Sigmoid colon (tissue), 4 donors: ENCODE results near the gene FABP7.

Experiments used
- EP300 ChIP-seq, 4 donors: sonication (generic); formaldehyde crosslinking; IDR thresholded peaks; one replicate each; pipeline ENCODE4 v1.6.1; 2017; ENCODE audit warnings: antibody characterized with exemption in 4 of 4
- POLR2AphosphoS5 ChIP-seq, 4 donors: sonication (generic); formaldehyde crosslinking; IDR thresholded peaks; one replicate each; pipeline ENCODE4 v1.6.1; 2017; ENCODE audit warnings: antibody characterized with exemption in 4 of 4

DNA sequence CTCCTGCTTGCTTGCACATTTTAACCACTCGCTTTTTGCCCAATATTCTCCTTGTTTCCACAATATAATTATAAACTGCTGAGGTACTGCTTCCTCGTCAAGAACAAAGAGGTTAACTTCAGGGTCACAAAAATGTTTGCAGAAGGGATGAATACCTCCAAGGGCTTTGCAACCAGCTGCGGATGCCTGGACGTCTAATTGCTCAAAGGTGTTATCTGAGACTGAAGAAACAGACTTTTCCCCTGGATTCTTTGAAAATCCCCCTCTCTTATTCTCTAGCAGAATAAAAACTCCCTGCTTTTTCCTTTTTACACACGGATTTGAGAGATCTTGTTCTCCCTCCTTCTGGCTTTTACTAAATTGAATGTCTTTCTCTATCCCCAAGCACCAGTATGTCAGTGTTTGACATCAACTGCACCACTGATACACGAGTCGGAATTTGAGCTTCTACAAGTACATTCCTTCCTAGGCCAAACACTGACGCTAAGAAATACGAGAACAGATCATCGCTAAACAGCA lies 9.2 kb downstream of the FABP7 start:
- TF ChIP-seq POLR2AphosphoS5 (IDR thresholded peaks at IDR 0.05) (no peak), EP300 (IDR thresholded peaks at IDR 0.05) (no peak)
